Limb (tissue), 2 donors: ENCODE measurements around the gene CD300A.
A peak's percentile ranks its signal among the peaks of the same experiment; 100 is the strongest.

Experiments
- DNase-seq, 2 donors: peaks; one replicate each; pipeline ENCODE4 v3.0.0-alpha.2; 2016; ENCODE audit errors: extremely low spot score in 2 of 2

The CD300A gene

GRCh38 chr17:74439691-74440567 lies 26.5 kb upstream of the CD300A start:
- DNase-seq: no peak

GRCh38 chr17:74441537-74441936 lies 24.9 kb upstream of the CD300A start:
- DNase-seq: no peak

- no peak for DNase-seq
Observed at GRCh38 chr17:74442291-74442669, 24.2 kb upstream of the CD300A start.

- DNase-seq: peak in 1 of 2 donors; percentile 72
Observed at GRCh38 chr17:74442670-74443515, 23.5 kb upstream of the CD300A start.

- DNase-seq: no peak
Observed at GRCh38 chr17:74443516-74444296, 22.7 kb upstream of the CD300A start.

- no peak for DNase-seq
Observed at GRCh38 chr17:74444406-74444805, 22.0 kb upstream of the CD300A start.

GRCh38 chr17:74445158-74445557 lies 21.3 kb upstream of the CD300A start:
- DNase-seq: no peak

GRCh38 chr17:74446551-74447500 lies 19.6 kb upstream of the CD300A start:
- DNase-seq: no peak

- DNase-seq: no peak
Observed at GRCh38 chr17:74447628-74448159, 18.7 kb upstream of the CD300A start.

GRCh38 chr17:74448756-74449155 lies 17.7 kb upstream of the CD300A start:
- DNase-seq: no peak

- no peak for DNase-seq
Observed at GRCh38 chr17:74449306-74449705, 17.1 kb upstream of the CD300A start.

GRCh38 chr17:74449773-74450172 lies 16.7 kb upstream of the CD300A start:
- DNase-seq: no peak

GRCh38 chr17:74450231-74450630 lies 16.2 kb upstream of the CD300A start:
- DNase-seq: no peak

- DNase-seq: no peak
Observed at GRCh38 chr17:74450925-74451403, 15.5 kb upstream of the CD300A start.

GRCh38 chr17:74451557-74451956 lies 14.9 kb upstream of the CD300A start:
- no peak for DNase-seq

GRCh38 chr17:74452033-74452840 lies 14.2 kb upstream of the CD300A start:
- no peak for DNase-seq

- no peak for DNase-seq
Observed at GRCh38 chr17:74452841-74453661, 13.4 kb upstream of the CD300A start.

- peak in 1 of 2 donors; percentile 93 for DNase-seq
Observed at GRCh38 chr17:74453665-74454196, 12.7 kb upstream of the CD300A start.
